ENCODE results near the gene BPIFB4. TPM values are rescaled to one million over a fixed set of nuclear protein-coding genes. Genes with fewer than 3 reads are reported as not detected.

Gene BPIFB4
- total and polyA plus RNA-seq, 2 donors (not counting 3 experiments of a cell fraction or from before 2014, with no cell fraction given), result not detected

GRCh38 chr20:33097001-33097400 is 17.6 kb downstream of the BPIFB4 start:
- dilution Hi-C loops (cut with MboI; ENCODE audit: extremely low pct_ligation_motif_present, low sequenced_read_pairs), result no loop called here
- Histone ChIP-seq H3K9me1 (replicated peaks; ENCODE audit: control insufficient read depth, extremely low read depth, insufficient read depth, low read length) (no peaks in the 10 kb centered on the region), H3K4me1 (ENCODE audit: control insufficient read depth, extremely low read depth, insufficient read depth, low read length) (no peaks in the 10 kb centered on the region), H3K4me2 (ENCODE audit: insufficient read depth, low read length) (no peak overlapping the region), H4K20me1 (replicated peaks; ENCODE audit: control insufficient read depth, extremely low read depth, insufficient read depth, low read length) (no peaks in the 10 kb centered on the region), H3K79me2 (ENCODE audit: control insufficient read depth, insufficient read depth, low read length) (no peaks in the 10 kb centered on the region), H3K27ac (ENCODE audit: insufficient read depth, low read depth, low read length) (no peak overlapping the region), H3K27me3 (ENCODE audit: control insufficient read depth in 2 of 2, insufficient read depth in 2 of 2, low read length in 2 of 2) (no peaks in the 10 kb centered on the region), H3K9me3 (replicated peaks; ENCODE audit: control insufficient read depth, insufficient read depth, low read length) (no peaks in the 10 kb centered on the region), H3K4me3 (replicated peaks in 1 of 3; ENCODE audit: insufficient read depth in 1 of 3, low read depth in 1 of 3, low read length in 3 of 3) (no peak overlapping the region), H2AFZ (ENCODE audit: low read depth, low read length) (no peak overlapping the region), H3K36me3 (ENCODE audit: control insufficient read depth in 2 of 2, extremely low read depth in 1 of 2, insufficient read depth in 2 of 2, low read length in 2 of 2) (no peaks in the 10 kb centered on the region), H3K9ac (replicated peaks; ENCODE audit: extremely low read depth, insufficient read depth, low read length) (no peak overlapping the region)
- POLR2A ChIA-PET, result no interaction called here
- DNase-seq (ENCODE audit: low read depth, low spot score) (no peak), FAIRE-seq (no peak)
- intact Hi-C loops (cut with micrococcal nuclease), result no loop called here
- CTCF ChIA-PET, result interaction anchor here (0.9 to 2.4 kb wide), 3 partner anchors 160 to 195 kb away, joined by 3 to 27 read pairs (median 3); no protein-coding TSS in a partner anchor
- TF ChIP-seq POLR2AphosphoS5 (IDR thresholded peaks at IDR 0.05; ENCODE audit: insufficient read depth, low read depth, low read length) (no peak), POLR2A (IDR thresholded peaks at IDR 0.05; ENCODE audit: low read depth, low read length) (no peak), CTCF (IDR thresholded peaks at IDR 0.05; ENCODE audit: extremely low read depth in 1 of 2, insufficient read depth in 1 of 2, low read depth in 1 of 2, low read length in 2 of 2) (no peak), JUN (IDR thresholded peaks at IDR 0.05; ENCODE audit: borderline replicate concordance, insufficient read depth, insufficient read length, low read depth) (no peak), FOS (IDR thresholded peaks at IDR 0.05; ENCODE audit: borderline replicate concordance, insufficient read depth, low read length) (no peak), MAX (IDR thresholded peaks at IDR 0.05; ENCODE audit: insufficient read depth, insufficient read length) (no peak), GATA2 (IDR thresholded peaks at IDR 0.05; ENCODE audit: insufficient read depth, insufficient read length, low read depth, low read length) (no peak), MYC (IDR thresholded peaks at IDR 0.05; ENCODE audit: low read depth, low read length) (no peak), EZH2 (IDR thresholded peaks at IDR 0.05; ENCODE audit: borderline replicate concordance, low read depth, low read length, severe bottlenecking) (no peak)
- BruUV-seq (replicated peaks), result no TSS peak
